HCT116 (cell line): Measurements from ENCODE around the gene WNT9B. TPM values are rescaled to one million over a fixed set of nuclear protein-coding genes. Genes with fewer than 3 reads are reported as not detected.
A peak's percentile ranks its signal among the peaks of the same experiment; 100 is the strongest.

Experiments used
- ATAC-seq: fragments of 200-7000 bp; cut with Tn5 transposase; 2 replicates; pipeline ENCODE4 v1.9.1; 2020; ENCODE audit warnings: mild to moderate bottlenecking, moderate library complexity
- BruUV-seq: library from RNA; stranded (reverse); fragments of 400-500 nt; replicated peaks from 2 replicates; lab custom pipeline; 2021; lab: Mats Ljungman, UMichigan
- CTCF ChIA-PET: fragments of 300-600 bp; sonication (Branson Sonifier 250); formaldehyde crosslinking; loops from one replicate; lab custom pipeline; 2021; ENCODE audit warnings: antibody characterized with exemption; lab: Charles Lee
- POLR2A ChIA-PET: fragments of 300-600, 350-600 bp; sonication (Branson Sonifier 250); formaldehyde crosslinking; loops from one replicate; lab custom pipeline; 2021; ENCODE audit warnings: antibody characterized with exemption; lab: Charles Lee
- RAD21 ChIA-PET, 2 experiments: fragments of 300-600 bp; sonication (Branson Sonifier 250); formaldehyde crosslinking; loops; one replicate each; lab custom pipeline; 2023; ENCODE audit warnings: low total read pairs in 2 of 2; ENCODE audit not compliant: uncharacterized antibody in 2 of 2, unreplicated experiment in 2 of 2, low non-redundant PET in 1 of 2; lab: Charles Lee
- DNase-seq: peaks from one replicate; pipeline ENCODE4 v3.0.0-alpha.2; 2010; ENCODE audit warnings: low read depth, low spot score
- H2AFZ ChIP-seq: fragments of 200-600 bp; shearing (Covaris generic), sonication (generic); 2 replicates; pipeline ENCODE4 v1.6.1; 2017; ENCODE audit warnings: low read depth, mixed run types, mixed read lengths, antibody characterized with exemption, low read length; ENCODE audit not compliant: poor library complexity, severe bottlenecking
- H3K27ac ChIP-seq: 2 replicates; pipeline ENCODE4 v1.5.1; 2012; ENCODE audit warnings: low read depth, low read length
- H3K27me3 ChIP-seq: fragments of 200-600 bp; sonication (generic); 2 replicates; pipeline ENCODE4 v1.6.1; 2016; ENCODE audit warnings: mixed run types, low read length, mixed read lengths; ENCODE audit not compliant: insufficient read depth
- H3K36me3 ChIP-seq, 2 experiments: fragments of 200-500 bp in 1 of 2; fragments of 200-600 bp in 1 of 2; sonication (Bioruptor generic) in 1 of 2; sonication (generic) in 1 of 2; 2 replicates each; pipeline versions ENCODE4 v1.5.1 to v1.6.1; 2014 to 2016; ENCODE audit warnings: low read length in 2 of 2, inconsistent platforms in 1 of 2, mixed read lengths in 1 of 2, mixed run types in 1 of 2; ENCODE audit not compliant: insufficient read depth in 2 of 2, control insufficient read depth in 1 of 2
- H3K4me1 ChIP-seq, 2 experiments: fragments of 200-600 bp in 1 of 2; sonication (generic) in 1 of 2; 2 replicates each; pipeline versions ENCODE4 v1.5.1 to v1.6.1; 2012 to 2017; ENCODE audit warnings: low read length in 2 of 2, inconsistent platforms in 1 of 2, mild to moderate bottlenecking in 1 of 2, mixed read lengths in 1 of 2, mixed run types in 1 of 2, moderate library complexity in 1 of 2; ENCODE audit not compliant: insufficient read depth in 2 of 2, control insufficient read depth in 1 of 2
- H3K4me2 ChIP-seq: fragments of 200-600 bp; sonication (generic); 2 replicates; pipeline ENCODE4 v1.6.1; 2017; ENCODE audit warnings: mixed run types, low read length, mixed read lengths
- H3K4me3 ChIP-seq, 2 experiments: fragments of 200-600 bp in 1 of 2; sonication (generic) in 1 of 2; replicated peaks in 1 of 2; 2 replicates each; pipeline ENCODE4 v1.5.1; 2011 to 2016; ENCODE audit warnings: low read length in 2 of 2, control low read depth in 1 of 2, low read depth in 1 of 2, mild to moderate bottlenecking in 1 of 2, mixed read lengths in 1 of 2, mixed run types in 1 of 2
- H3K79me2 ChIP-seq: fragments of 200-600 bp; sonication (generic); 2 replicates; pipeline ENCODE4 v1.6.1; 2017; ENCODE audit warnings: mild to moderate bottlenecking, mixed run types, low read length, moderate library complexity, mixed read lengths; ENCODE audit not compliant: insufficient read depth
- H3K9ac ChIP-seq: fragments of 200-600 bp; sonication (generic); 2 replicates; pipeline ENCODE4 v1.6.1; 2016; ENCODE audit warnings: low read length, mixed read lengths
- H3K9me2 ChIP-seq: fragments of 200-600 bp; sonication (generic), shearing (Covaris generic); 2 replicates; pipeline ENCODE4 v1.6.1; 2017; ENCODE audit warnings: mixed run types, mild to moderate bottlenecking, moderate library complexity; ENCODE audit not compliant: insufficient read depth
- H3K9me3 ChIP-seq, 2 experiments: fragments of 200-500 bp in 1 of 2; fragments of 200-600 bp in 1 of 2; sonication (Bioruptor generic) in 1 of 2; sonication (generic) in 1 of 2; 2 replicates each; pipeline ENCODE4 v1.6.1; 2014 to 2017; ENCODE audit warnings: low read length in 2 of 2, mixed read lengths in 2 of 2, inconsistent platforms in 1 of 2, low read depth in 1 of 2, mild to moderate bottlenecking in 1 of 2, mixed run types in 1 of 2, moderate library complexity in 1 of 2; ENCODE audit not compliant: control insufficient read depth in 1 of 2, insufficient read depth in 1 of 2
- H4K20me1 ChIP-seq: fragments of 200-600 bp; sonication (generic), shearing (Covaris generic); 2 replicates; pipeline ENCODE4 v1.6.1; 2017; ENCODE audit warnings: mixed run types, mild to moderate bottlenecking, moderate library complexity; ENCODE audit not compliant: insufficient read depth
- CTCF ChIP-seq, 3 experiments: fragments of 200-600 bp in 1 of 3; sonication (generic) in 1 of 3; IDR thresholded peaks in 2 of 3; conservative IDR thresholded peaks in 1 of 3; 2 replicates each; pipeline ENCODE4 v1.5.1; 2012 to 2017; ENCODE audit warnings: low read depth in 2 of 3, low read length in 2 of 3, antibody characterized with exemption in 1 of 3, borderline replicate concordance in 1 of 3, control low read depth in 1 of 3, mild to moderate bottlenecking in 1 of 3, mixed read lengths in 1 of 3, mixed run types in 1 of 3, moderate library complexity in 1 of 3; ENCODE audit not compliant: insufficient read depth in 1 of 3
- RAD21 ChIP-seq: IDR thresholded peaks from 2 replicates; pipeline ENCODE4 v1.6.1; 2012; ENCODE audit warnings: low read depth, mild to moderate bottlenecking
- REST ChIP-seq: IDR thresholded peaks from 2 replicates; pipeline ENCODE4 v1.6.1; 2012; ENCODE audit warnings: low read depth
- ZFX ChIP-seq: fragments of 450-650 bp; IDR thresholded peaks from 2 replicates; pipeline ENCODE4 v1.6.1; 2017
- ZNF274 ChIP-seq: fragments of 200-500 bp; sonication (Bioruptor generic); IDR thresholded peaks from 2 replicates; pipeline ENCODE4 v1.6.1; 2014; ENCODE audit warnings: mild to moderate bottlenecking, low read depth, low read length, inconsistent platforms
- intact Hi-C: fragments of 100-400 bp; cut with micrococcal nuclease; formaldehyde crosslinking; loops from 2 replicates; pipeline ENCODE4 v1.10.0; 2022
- total RNA-seq: library from RNA; stranded (reverse); gene quantifications from one replicate; pipeline ENCODE4 v1.2.1, GENCODE V29; 2021; ENCODE audit not compliant: unreplicated experiment
- TF ChIP-seq, protein P1 (sequence below): IDR thresholded peaks from 2 replicates; pipeline ENCODE4 v1.6.1; 2011; ENCODE audit warnings: mild to moderate bottlenecking, low read length, moderate library complexity; ENCODE audit not compliant: insufficient replicate concordance; ENCODE audit errors: extremely low read depth
- TF ChIP-seq, protein P2 (sequence below): IDR thresholded peaks from 2 replicates; pipeline ENCODE4 v1.6.1; 2012

Gene WNT9B
- total RNA-seq, 1 experiment from 2014 or later = not detected

GRCh38 chr17:46882666-46883065, 31.3 kb downstream of the WNT9B start:
- POLR2A ChIA-PET = no interaction called here
- ATAC-seq = peak; percentile 85
- BruUV-seq = no TSS peak

More at GRCh38 chr17:46882666-46883065, 31.3 kb downstream of the WNT9B start:
- Histone ChIP-seq H3K9me2 (no peaks in the 10 kb centered on the region), H3K36me3 (no peaks in the 10 kb centered on the region), H3K4me1 (no peaks in the 10 kb centered on the region), H2AFZ (no peak overlapping the region), H3K79me2 (no peaks in the 10 kb centered on the region), H3K9me3 (no peaks in the 10 kb centered on the region), H4K20me1 (no peaks in the 10 kb centered on the region), H3K4me2 (no peak overlapping the region), H3K9ac (no peak overlapping the region), H3K27me3 (0 out of 2 replicates have a peak, but pooled peaks cover 5% of the 10 kb centered on the region), H3K27ac (no peak overlapping the region), H3K4me3 (no peak overlapping the region)
- ChIA-PET RAD21 (no interaction called here), CTCF (no interaction called here)
- TF ChIP-seq, protein P1, sequence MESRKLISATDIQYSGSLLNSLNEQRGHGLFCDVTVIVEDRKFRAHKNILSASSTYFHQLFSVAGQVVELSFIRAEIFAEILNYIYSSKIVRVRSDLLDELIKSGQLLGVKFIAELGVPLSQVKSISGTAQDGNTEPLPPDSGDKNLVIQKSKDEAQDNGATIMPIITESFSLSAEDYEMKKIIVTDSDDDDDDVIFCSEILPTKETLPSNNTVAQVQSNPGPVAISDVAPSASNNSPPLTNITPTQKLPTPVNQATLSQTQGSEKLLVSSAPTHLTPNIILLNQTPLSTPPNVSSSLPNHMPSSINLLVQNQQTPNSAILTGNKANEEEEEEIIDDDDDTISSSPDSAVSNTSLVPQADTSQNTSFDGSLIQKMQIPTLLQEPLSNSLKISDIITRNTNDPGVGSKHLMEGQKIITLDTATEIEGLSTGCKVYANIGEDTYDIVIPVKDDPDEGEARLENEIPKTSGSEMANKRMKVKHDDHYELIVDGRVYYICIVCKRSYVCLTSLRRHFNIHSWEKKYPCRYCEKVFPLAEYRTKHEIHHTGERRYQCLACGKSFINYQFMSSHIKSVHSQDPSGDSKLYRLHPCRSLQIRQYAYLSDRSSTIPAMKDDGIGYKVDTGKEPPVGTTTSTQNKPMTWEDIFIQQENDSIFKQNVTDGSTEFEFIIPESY = no peak
- no peak for TF ChIP-seq REST
- TF ChIP-seq ZFX = no peak
- TF ChIP-seq RAD21 = no peak
- TF ChIP-seq CTCF (IDR thresholded peaks at IDR 0.05 in 2 of 3, conservative IDR thresholded peaks at IDR 0.05 in 1 of 3; ENCODE audit: borderline replicate concordance in 1 of 3, insufficient read depth in 1 of 3, low read depth in 2 of 3, low read length in 2 of 3) = no peak
- TF ChIP-seq ZNF274 = no peak
- TF ChIP-seq, protein P2, sequence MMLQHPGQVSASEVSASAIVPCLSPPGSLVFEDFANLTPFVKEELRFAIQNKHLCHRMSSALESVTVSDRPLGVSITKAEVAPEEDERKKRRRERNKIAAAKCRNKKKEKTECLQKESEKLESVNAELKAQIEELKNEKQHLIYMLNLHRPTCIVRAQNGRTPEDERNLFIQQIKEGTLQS = no peak
- intact Hi-C loops = no loop called here
- no peak for DNase-seq
